ENCODE measurements around the gene SHC2. TPM values are rescaled to one million over a fixed set of nuclear protein-coding genes. Genes with fewer than 3 reads are reported as not detected.

SHC2 gene
- total RNA-seq, 1 experiment from 2014 or later: 0.18 TPM

- peaks cover 10% of the 10 kb centered on the region; the same call in 1 of the 2 replicates for H3K27me3 ChIP-seq (ENCODE audit: low read length)
- ATAC-seq: no peak
These were observed 53.1 kb downstream of the SHC2 start for GRCh38 chr19:407511-408440.

DNA sequence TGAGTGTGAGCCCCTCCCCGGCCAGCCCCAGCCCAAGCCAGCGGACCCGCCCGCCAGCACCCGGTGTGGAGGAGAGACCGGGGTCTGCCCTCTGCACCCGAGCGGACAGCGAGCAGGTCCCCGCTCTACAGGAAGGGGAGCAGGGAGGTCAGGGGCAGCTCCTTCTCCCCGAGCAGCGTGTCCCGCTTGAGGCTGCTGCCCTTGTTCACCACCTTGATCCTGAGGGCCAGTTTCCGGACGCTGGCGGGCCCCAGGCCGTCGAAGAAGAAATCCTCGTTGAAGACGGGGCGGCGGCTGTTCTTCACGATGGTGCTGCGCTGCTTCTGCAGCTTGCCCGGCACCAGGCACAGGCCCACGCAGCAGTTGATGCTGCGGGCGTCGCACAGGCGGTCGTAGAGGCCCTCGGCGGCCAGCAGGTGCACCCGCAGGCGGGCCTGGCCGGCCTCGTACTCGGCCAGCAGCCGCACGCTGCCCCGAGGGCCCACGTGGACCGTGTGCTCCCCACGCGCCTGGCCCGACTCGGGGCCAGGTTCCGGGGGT, 53.8 kb downstream of the SHC2 start:
- H3K9ac ChIP-seq (ENCODE audit: low read length): no peak overlapping the region
- no peak overlapping the region for H3K4me3 ChIP-seq (ENCODE audit: low read length)
- BruUV-seq (replicated peaks): no TSS peak
- intact Hi-C loops (cut with micrococcal nuclease): no loop called here
- no peaks in the 10 kb centered on the region for H3K9me3 ChIP-seq (ENCODE audit: low read length)
- CTCF ChIA-PET: no interaction called here
- no peak for TF ChIP-seq EZH2 (IDR thresholded peaks at IDR 0.05; ENCODE audit: low read length, unreplicated experiment)
- TF ChIP-seq, protein P1, sequence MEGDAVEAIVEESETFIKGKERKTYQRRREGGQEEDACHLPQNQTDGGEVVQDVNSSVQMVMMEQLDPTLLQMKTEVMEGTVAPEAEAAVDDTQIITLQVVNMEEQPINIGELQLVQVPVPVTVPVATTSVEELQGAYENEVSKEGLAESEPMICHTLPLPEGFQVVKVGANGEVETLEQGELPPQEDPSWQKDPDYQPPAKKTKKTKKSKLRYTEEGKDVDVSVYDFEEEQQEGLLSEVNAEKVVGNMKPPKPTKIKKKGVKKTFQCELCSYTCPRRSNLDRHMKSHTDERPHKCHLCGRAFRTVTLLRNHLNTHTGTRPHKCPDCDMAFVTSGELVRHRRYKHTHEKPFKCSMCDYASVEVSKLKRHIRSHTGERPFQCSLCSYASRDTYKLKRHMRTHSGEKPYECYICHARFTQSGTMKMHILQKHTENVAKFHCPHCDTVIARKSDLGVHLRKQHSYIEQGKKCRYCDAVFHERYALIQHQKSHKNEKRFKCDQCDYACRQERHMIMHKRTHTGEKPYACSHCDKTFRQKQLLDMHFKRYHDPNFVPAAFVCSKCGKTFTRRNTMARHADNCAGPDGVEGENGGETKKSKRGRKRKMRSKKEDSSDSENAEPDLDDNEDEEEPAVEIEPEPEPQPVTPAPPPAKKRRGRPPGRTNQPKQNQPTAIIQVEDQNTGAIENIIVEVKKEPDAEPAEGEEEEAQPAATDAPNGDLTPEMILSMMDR (conservative IDR thresholded peaks at IDR 0.05; ENCODE audit: low read depth, low read length): no peak
- no peak for TF ChIP-seq EZH2phosphoT487 (IDR thresholded peaks at IDR 0.05; ENCODE audit: borderline replicate concordance, low read length)
- no peak overlapping the region for H2AFZ ChIP-seq (ENCODE audit: low read length)
- H3K27ac ChIP-seq (ENCODE audit: low read length): no peak overlapping the region
- DNase-seq: no peak
- H3K27me3 ChIP-seq (ENCODE audit: low read length): peaks cover 10% of the 10 kb centered on the region; the same call in 1 of the 2 replicates
- H4K20me1 ChIP-seq (ENCODE audit: low read length): no peaks in the 10 kb centered on the region
- no peak overlapping the region for H3K4me2 ChIP-seq (ENCODE audit: low read length)
- H3K36me3 ChIP-seq (ENCODE audit: low read depth, low read length): no peaks in the 10 kb centered on the region
- H3K9me2 ChIP-seq (replicated peaks; ENCODE audit: low read length): no peaks in the 10 kb centered on the region
- no peaks in the 10 kb centered on the region for H3K4me1 ChIP-seq (ENCODE audit: insufficient read depth, low read length)
- POLR2A ChIA-PET (ENCODE audit: unreplicated experiment): no interaction called here
- no peaks in the 10 kb centered on the region for H3F3A ChIP-seq (ENCODE audit: low read length, unreplicated experiment)
- no peaks in the 10 kb centered on the region for H3K79me2 ChIP-seq (ENCODE audit: low read length)
- no peak for ATAC-seq

More at GRCh38 chr19:407511-408440, 53.1 kb downstream of the SHC2 start:
- ChIA-PET POLR2A (ENCODE audit: unreplicated experiment) (no interaction called here), CTCF (no interaction called here)
- BruUV-seq (replicated peaks): no TSS peak
- H3K9me2 ChIP-seq (replicated peaks; ENCODE audit: low read length): no peaks in the 10 kb centered on the region
- no peak overlapping the region for H3K4me3 ChIP-seq (ENCODE audit: low read length)
- intact Hi-C loops (cut with micrococcal nuclease): no loop called here
- no peaks in the 10 kb centered on the region for H3F3A ChIP-seq (ENCODE audit: low read length, unreplicated experiment)
- H3K4me2 ChIP-seq (ENCODE audit: low read length): no peak overlapping the region
- H3K27ac ChIP-seq (ENCODE audit: low read length): no peak overlapping the region
- no peak overlapping the region for H2AFZ ChIP-seq (ENCODE audit: low read length)
- no peak overlapping the region for H3K9ac ChIP-seq (ENCODE audit: low read length)
- no peaks in the 10 kb centered on the region for H4K20me1 ChIP-seq (ENCODE audit: low read length)
- no peak for DNase-seq
- H3K9me3 ChIP-seq (ENCODE audit: low read length): no peaks in the 10 kb centered on the region
- H3K4me1 ChIP-seq (ENCODE audit: insufficient read depth, low read length): no peaks in the 10 kb centered on the region
- no peak for TF ChIP-seq EZH2 (IDR thresholded peaks at IDR 0.05; ENCODE audit: low read length, unreplicated experiment)
- no peak for TF ChIP-seq EZH2phosphoT487 (IDR thresholded peaks at IDR 0.05; ENCODE audit: borderline replicate concordance, low read length)
- TF ChIP-seq, protein P1 (conservative IDR thresholded peaks at IDR 0.05; ENCODE audit: low read depth, low read length): no peak
- H3K36me3 ChIP-seq (ENCODE audit: low read depth, low read length): no peaks in the 10 kb centered on the region
- no peaks in the 10 kb centered on the region for H3K79me2 ChIP-seq (ENCODE audit: low read length)

Data from PC-3 (cell line).